ENCODE results near the gene GOLT1A.

GOLT1A gene

DNA sequence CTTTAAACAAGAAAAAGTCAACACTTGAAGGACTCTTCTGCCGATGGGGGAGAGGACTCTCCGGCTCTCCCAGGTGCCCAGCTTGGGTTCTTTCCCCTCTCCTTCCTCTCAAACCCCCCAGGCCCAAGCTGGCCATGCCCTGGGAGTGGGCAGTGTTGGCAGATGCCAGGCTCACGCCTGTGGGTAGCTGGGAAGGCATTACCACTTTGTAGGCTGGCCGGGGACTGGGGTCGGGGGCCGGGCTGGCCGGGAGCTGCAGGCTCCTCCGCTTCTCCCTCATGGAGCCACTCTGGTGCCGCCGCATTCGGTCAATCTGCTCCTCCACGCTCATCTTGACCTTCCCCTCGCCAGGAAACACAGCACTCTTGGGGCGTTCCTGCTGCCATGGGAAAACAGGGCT lies 16.4 kb upstream of the GOLT1A start:
- Histone ChIP-seq H3K4me1 (ENCODE audit: control insufficient read depth, insufficient read depth, low read length) (no peaks in the 10 kb centered on the region), H3K36me3 (ENCODE audit: control insufficient read depth, insufficient read depth, low read length) (no peaks in the 10 kb centered on the region; the same call in 1 of the 2 replicates), H3K9me3 (ENCODE audit: control insufficient read depth, insufficient read depth, low read length) (no peaks in the 10 kb centered on the region), H3K27ac (ENCODE audit: low read length) (no peak overlapping the region), H3K27me3 (ENCODE audit: control insufficient read depth, insufficient read depth, low read length) (no peaks in the 10 kb centered on the region), H3K4me3 (ENCODE audit: low read length) (no peak overlapping the region)
- WGBS (ENCODE audit: insufficient coverage, insufficient read length), result no CpG with 5 or more reads among the region's 14 CpGs
- no peak for DNase-seq (ENCODE audit: low read depth, low spot score)

DNA sequence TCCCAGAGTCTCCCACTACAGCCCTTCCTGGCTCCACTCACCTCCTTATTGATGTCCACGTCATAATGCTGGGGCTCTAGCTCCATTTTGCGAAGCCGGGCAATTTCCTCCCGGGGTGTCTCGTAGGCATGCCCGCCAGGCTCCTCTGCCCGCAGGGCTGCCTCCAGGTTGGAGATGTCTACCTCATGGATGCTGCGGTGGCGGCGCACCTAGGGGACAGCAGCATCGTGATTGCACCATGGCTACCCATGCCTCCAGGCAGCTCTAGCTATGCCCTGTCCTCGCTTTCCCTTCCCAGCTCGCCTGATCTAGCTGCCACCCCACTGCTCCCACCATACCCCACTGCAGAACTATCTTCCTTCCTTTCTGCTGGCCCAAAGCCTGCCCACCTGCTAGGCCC lies 15.1 kb upstream of the GOLT1A start:
- no peaks in the 10 kb centered on the region for H3K4me1 ChIP-seq (ENCODE audit: control insufficient read depth, insufficient read depth, low read length)
- WGBS (ENCODE audit: insufficient coverage, insufficient read length), result no CpG with 5 or more reads among the region's 13 CpGs
- H3K9me3 ChIP-seq (ENCODE audit: control insufficient read depth, insufficient read depth, low read length), result no peaks in the 10 kb centered on the region
- H3K27ac ChIP-seq (ENCODE audit: low read length), result no peak overlapping the region
- no peaks in the 10 kb centered on the region; the same call in 1 of the 2 replicates for H3K36me3 ChIP-seq (ENCODE audit: control insufficient read depth, insufficient read depth, low read length)
- DNase-seq (ENCODE audit: low read depth, low spot score), result no peak
- no peaks in the 10 kb centered on the region for H3K27me3 ChIP-seq (ENCODE audit: control insufficient read depth, insufficient read depth, low read length)
- no peak overlapping the region for H3K4me3 ChIP-seq (ENCODE audit: low read length)

DNA sequence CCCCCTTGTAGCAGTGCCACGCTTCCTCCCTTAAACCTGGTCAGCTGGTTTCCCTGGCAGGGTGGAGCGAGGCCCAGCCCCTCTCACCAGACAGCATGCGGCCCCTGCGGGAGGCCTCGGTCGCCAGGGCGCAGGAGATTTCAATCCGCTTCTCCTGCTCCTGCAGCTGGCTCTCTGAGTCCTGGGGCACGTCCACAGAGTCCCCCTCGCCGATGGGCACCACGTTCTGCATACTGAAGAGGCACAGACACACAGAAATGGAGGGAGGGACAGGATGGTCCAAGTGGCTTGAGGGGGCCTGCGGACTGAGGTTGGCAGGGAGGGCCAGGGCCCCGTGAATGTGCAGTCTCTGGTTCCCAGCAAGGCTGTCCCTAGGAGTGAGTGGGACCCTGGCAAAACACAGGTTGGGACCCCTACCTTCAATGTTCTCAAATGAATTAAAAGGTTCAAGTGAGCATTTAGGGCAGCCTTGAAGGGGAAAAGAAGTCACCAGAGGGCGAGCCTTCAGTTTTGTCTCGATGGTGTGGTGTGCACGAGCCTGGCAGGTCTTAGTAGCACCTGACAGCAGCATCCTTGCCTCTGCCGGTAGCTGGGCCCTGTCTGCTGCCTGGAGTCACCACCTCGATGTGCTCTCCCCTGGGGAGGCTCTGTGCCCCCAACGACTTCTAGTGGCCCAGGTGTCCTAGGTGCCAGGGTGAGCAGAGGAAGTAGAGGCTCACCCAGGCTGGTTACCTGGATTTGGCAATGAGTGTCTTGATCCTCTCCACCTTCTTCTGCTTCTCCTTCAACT lies 14.4 kb upstream of the GOLT1A start:
- Histone ChIP-seq H3K27me3 (ENCODE audit: control insufficient read depth, insufficient read depth, low read length) (no peaks in the 10 kb centered on the region), H3K9me3 (ENCODE audit: control insufficient read depth, insufficient read depth, low read length) (no peaks in the 10 kb centered on the region), H3K4me1 (ENCODE audit: control insufficient read depth, insufficient read depth, low read length) (no peaks in the 10 kb centered on the region), H3K27ac (ENCODE audit: low read length) (no peak overlapping the region), H3K4me3 (ENCODE audit: low read length) (no peak overlapping the region), H3K36me3 (ENCODE audit: control insufficient read depth, insufficient read depth, low read length) (no peaks in the 10 kb centered on the region; the same call in 1 of the 2 replicates)
- no CpG with 5 or more reads among the region's 20 CpGs for WGBS (ENCODE audit: insufficient coverage, insufficient read length)
- DNase-seq (ENCODE audit: low read depth, low spot score), result no peak

DNA sequence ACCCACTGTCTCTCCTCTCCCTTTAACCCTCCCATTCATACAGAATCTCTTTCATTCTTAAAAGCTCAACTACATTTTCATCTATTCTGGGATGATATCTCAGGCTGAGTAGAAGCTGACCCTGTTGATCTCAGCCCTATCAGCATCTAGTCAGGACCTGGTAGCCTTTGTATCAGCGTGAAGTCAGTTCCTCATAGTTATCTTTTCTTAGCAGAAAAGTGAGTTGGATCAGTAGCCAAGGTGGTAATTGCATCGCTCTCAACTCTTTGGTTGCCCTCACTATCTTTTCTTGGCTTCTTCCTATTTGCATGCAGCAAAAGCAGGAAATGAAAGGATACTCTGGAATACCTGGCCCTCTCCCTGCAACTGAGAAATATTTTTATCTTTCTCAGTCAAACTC lies 13.6 kb upstream of the GOLT1A start:
- no peaks in the 10 kb centered on the region for H3K27me3 ChIP-seq (ENCODE audit: control insufficient read depth, insufficient read depth, low read length)
- H3K27ac ChIP-seq (ENCODE audit: low read length), result no peak overlapping the region
- H3K4me3 ChIP-seq (ENCODE audit: low read length), result no peak overlapping the region
- H3K36me3 ChIP-seq (ENCODE audit: control insufficient read depth, insufficient read depth, low read length), result no peaks in the 10 kb centered on the region; the same call in 1 of the 2 replicates
- DNase-seq (ENCODE audit: low read depth, low spot score), result no peak
- H3K9me3 ChIP-seq (ENCODE audit: control insufficient read depth, insufficient read depth, low read length), result no peaks in the 10 kb centered on the region
- no peaks in the 10 kb centered on the region for H3K4me1 ChIP-seq (ENCODE audit: control insufficient read depth, insufficient read depth, low read length)
- WGBS (ENCODE audit: insufficient coverage, insufficient read length), result no CpG with 5 or more reads among the region's 2 CpGs

DNA sequence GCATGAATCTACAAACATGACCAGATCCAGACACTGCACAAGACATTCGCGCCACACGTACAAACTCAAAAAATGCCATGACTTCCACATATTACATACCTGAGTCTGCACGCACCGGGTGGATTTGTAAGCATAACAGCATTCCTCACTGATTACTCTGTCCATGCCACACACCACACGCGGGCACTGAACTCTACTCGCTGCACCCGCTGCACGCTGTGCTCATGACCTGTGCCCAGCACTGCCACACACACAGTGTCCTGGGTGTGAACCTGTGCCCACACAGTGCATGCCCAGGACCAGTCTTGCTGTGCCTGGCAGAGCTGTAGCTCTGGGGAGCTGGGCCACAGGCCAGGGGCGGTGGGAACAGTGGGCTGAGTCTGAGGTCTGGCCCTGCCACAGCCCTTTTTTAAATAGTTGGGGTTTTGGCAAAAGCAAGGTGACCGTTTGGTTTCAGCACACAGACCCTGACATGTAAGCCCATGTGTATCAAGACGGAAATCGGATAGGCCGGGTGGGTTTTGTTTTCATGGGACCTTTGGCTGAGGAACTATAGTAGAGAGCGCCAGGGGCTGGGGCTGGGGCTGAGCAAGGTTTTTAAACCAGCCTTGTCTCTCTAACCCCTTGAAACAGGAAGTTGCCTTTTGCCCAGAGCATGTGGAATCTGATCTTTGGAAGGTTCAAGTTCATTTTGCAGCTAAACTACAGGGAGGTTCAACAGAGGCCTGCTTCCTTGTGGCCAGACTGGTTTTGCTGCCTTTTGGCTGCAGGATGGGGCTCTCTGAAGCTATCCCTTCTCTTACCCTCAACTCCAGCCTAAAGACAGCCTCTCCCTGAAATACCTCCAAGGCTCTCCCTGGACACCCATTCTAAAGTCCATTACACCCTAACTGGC lies 12.3 kb upstream of the GOLT1A start:
- no CpG with 5 or more reads among the region's 16 CpGs for WGBS (ENCODE audit: insufficient coverage, insufficient read length)
- no peak for DNase-seq (ENCODE audit: low read depth, low spot score)
- no peaks in the 10 kb centered on the region for H3K4me1 ChIP-seq (ENCODE audit: control insufficient read depth, insufficient read depth, low read length)

DNA sequence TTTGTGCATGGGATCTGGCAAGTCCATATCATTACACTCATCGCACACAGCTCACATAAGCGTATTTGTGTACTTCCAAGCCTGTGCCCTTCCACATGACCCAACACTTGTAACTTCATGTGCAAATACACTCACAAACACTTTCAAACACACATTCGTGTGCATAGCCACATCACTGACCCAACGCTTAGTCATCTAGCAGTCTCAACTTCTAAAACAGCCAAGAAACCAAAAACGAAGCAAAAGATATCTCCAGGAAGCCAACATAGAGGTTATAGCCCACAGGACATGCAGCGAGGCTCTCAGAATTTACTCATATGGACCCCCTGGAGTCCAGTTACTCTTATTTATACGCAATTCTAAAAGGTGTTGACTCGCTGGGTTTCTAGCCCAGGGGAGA lies 10.9 kb upstream of the GOLT1A start:
- no peak for DNase-seq (ENCODE audit: low read depth, low spot score)
- Histone ChIP-seq H3K27ac (ENCODE audit: low read length) (no peak overlapping the region), H3K9me3 (ENCODE audit: control insufficient read depth, insufficient read depth, low read length) (no peaks in the 10 kb centered on the region), H3K4me1 (ENCODE audit: control insufficient read depth, insufficient read depth, low read length) (no peaks in the 10 kb centered on the region), H3K4me3 (ENCODE audit: low read length) (no peak overlapping the region), H3K27me3 (ENCODE audit: control insufficient read depth, insufficient read depth, low read length) (no peaks in the 10 kb centered on the region), H3K36me3 (ENCODE audit: control insufficient read depth, insufficient read depth, low read length) (no peaks in the 10 kb centered on the region; the same call in 1 of the 2 replicates)
- WGBS (ENCODE audit: insufficient coverage, insufficient read length), result 100% methylated on average over 2 of the region's 8 CpGs

More for the DNA sequence above, 12.3 kb upstream of the GOLT1A start:
- Histone ChIP-seq H3K4me3 (ENCODE audit: low read length) (no peak overlapping the region), H3K27ac (ENCODE audit: low read length) (no peak overlapping the region), H3K27me3 (ENCODE audit: control insufficient read depth, insufficient read depth, low read length) (no peaks in the 10 kb centered on the region), H3K36me3 (ENCODE audit: control insufficient read depth, insufficient read depth, low read length) (no peaks in the 10 kb centered on the region; the same call in 1 of the 2 replicates), H3K9me3 (ENCODE audit: control insufficient read depth, insufficient read depth, low read length) (no peaks in the 10 kb centered on the region)

DNA sequence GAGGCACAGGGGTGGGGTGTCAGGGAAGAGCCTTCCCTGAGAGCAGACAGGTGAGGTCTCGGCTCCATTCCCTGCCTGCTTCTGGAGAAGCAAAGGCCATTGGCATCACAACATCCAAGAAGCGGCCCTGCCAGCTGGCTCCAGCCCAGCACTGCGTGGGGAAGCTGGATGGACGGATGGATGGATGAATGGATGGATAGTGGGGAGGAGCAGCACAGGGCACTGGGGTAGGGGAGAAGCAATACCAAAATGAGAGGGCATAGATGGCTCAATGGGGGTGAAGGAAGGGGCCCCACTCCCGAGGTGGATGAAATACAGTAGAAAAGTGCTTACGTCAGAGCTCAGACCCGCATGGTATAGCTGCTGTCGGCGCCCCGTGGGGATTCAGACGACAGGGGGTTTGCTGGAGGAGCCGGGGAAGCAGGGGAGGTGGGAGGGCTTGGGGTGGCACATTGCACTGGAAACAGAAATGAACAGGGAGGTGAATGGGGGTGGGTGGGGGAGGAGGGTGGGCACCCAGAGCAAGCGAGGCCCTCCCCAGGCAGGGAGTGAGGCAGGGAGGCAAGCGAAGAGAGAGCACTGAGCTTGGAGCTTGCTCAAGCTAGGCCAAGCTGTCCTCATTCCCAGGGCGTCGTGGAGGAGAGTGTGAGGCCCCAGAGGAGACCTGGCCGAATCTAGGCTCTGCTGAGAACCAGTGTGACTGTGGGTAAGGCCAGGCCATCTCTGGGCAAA lies 9.5 kb upstream of the GOLT1A start:
- no peaks in the 10 kb centered on the region for H3K27me3 ChIP-seq (ENCODE audit: control insufficient read depth, insufficient read depth, low read length)
- no peak overlapping the region for H3K4me3 ChIP-seq (ENCODE audit: low read length)
- no peak for DNase-seq (ENCODE audit: low read depth, low spot score)
- H3K27ac ChIP-seq (ENCODE audit: low read length), result no peak overlapping the region
- no peaks in the 10 kb centered on the region for H3K9me3 ChIP-seq (ENCODE audit: control insufficient read depth, insufficient read depth, low read length)
- H3K36me3 ChIP-seq (ENCODE audit: control insufficient read depth, insufficient read depth, low read length), result no peaks in the 10 kb centered on the region; the same call in 1 of the 2 replicates
- no peaks in the 10 kb centered on the region for H3K4me1 ChIP-seq (ENCODE audit: control insufficient read depth, insufficient read depth, low read length)
- WGBS (ENCODE audit: insufficient coverage, insufficient read length), result no CpG with 5 or more reads among the region's 17 CpGs

DNA sequence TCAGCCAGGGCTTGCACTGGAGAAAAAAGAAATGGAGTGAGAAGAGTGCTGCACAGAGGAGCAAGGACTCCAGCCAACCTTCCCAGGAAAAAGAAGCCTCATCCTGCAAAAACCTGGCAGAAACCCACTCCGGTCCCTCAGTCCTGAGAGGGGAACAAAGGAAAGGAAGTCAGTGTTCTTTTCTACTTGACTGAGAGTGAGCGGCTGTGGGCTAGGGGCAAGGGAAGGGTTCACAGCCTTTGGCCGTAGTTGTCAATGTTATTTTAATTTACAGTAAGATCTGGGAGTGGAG lies 8.9 kb upstream of the GOLT1A start:
- no peaks in the 10 kb centered on the region for H3K9me3 ChIP-seq (ENCODE audit: control insufficient read depth, insufficient read depth, low read length)
- no peak overlapping the region for H3K27ac ChIP-seq (ENCODE audit: low read length)
- WGBS (ENCODE audit: insufficient coverage, insufficient read length), result no CpG with 5 or more reads among the region's 3 CpGs
- no peak overlapping the region for H3K4me3 ChIP-seq (ENCODE audit: low read length)
- H3K27me3 ChIP-seq (ENCODE audit: control insufficient read depth, insufficient read depth, low read length), result no peaks in the 10 kb centered on the region
- H3K36me3 ChIP-seq (ENCODE audit: control insufficient read depth, insufficient read depth, low read length), result no peaks in the 10 kb centered on the region; the same call in 1 of the 2 replicates
- no peaks in the 10 kb centered on the region for H3K4me1 ChIP-seq (ENCODE audit: control insufficient read depth, insufficient read depth, low read length)
- no peak for DNase-seq (ENCODE audit: low read depth, low spot score)

DNA sequence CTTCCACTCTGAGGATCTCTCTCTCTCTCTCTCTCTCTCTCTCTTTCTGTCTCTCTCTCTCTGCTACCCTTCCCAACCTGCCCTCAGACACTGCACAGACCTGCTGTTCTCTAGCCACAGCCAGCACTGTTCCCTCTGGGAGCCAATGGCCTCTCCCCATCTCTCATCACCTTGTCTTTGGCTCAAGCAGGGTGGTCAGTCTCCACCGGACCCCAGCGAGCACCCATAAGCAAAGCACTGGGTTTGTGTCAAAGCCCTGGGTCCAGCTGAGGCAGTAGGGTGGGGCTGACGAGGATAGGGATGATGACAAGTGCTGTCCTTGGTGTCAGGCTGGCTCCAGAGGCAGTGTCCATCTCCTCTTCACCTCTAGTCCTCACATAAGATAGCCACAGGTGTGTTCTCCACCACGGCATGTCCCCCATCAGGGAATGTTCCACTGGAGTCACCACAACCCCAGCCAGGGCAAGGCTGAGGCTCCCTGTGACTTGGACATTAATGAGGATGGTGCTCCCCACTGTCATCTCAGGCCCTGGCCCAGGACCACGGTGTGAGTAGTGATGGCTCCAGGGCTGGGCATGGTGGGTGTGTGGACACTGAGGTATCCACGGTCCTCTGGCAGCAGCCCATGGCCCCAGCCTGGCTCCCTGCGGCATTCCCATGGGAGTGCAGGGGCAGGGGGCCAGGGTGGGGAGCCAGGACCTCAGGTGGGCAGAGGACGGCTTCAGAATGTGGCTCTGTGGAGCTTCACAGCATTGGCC lies 8.4 kb upstream of the GOLT1A start:
- DNase-seq (ENCODE audit: low read depth, low spot score), result no peak
- no peaks in the 10 kb centered on the region for H3K4me1 ChIP-seq (ENCODE audit: control insufficient read depth, insufficient read depth, low read length)
- no peaks in the 10 kb centered on the region for H3K27me3 ChIP-seq (ENCODE audit: control insufficient read depth, insufficient read depth, low read length)
- no peak overlapping the region for H3K4me3 ChIP-seq (ENCODE audit: low read length)
- H3K9me3 ChIP-seq (ENCODE audit: control insufficient read depth, insufficient read depth, low read length), result no peaks in the 10 kb centered on the region
- no peaks in the 10 kb centered on the region; the same call in 1 of the 2 replicates for H3K36me3 ChIP-seq (ENCODE audit: control insufficient read depth, insufficient read depth, low read length)
- no peak overlapping the region for H3K27ac ChIP-seq (ENCODE audit: low read length)
- WGBS (ENCODE audit: insufficient coverage, insufficient read length), result no CpG with 5 or more reads among the region's 8 CpGs

DNA sequence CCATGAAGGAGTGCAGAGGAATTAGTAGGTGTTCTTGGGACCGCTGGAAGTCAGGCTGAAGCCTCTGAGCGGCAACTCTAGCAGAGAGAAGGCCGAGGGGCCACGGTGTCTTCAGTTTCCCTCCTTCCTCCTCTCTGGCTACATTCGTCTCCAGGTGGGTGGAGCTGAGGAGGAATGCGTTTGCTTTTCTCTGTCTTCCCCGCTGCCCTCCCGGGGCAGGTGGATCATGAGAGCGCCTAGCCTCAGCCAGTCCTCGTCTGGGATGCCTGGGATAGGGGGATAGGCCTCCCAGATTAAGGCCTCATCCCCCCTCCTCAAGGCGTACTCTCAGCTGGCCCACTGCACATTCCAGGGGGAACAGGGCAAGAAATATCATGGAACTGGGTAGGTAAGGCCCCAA lies 7.5 kb upstream of the GOLT1A start:
- DNase-seq (ENCODE audit: low read depth, low spot score), result no peak
- H3K4me3 ChIP-seq (ENCODE audit: low read length), result no peak overlapping the region
- WGBS (ENCODE audit: insufficient coverage, insufficient read length), result no CpG with 5 or more reads among the region's 11 CpGs
- H3K36me3 ChIP-seq (ENCODE audit: control insufficient read depth, insufficient read depth, low read length), result no peaks in the 10 kb centered on the region; the same call in 1 of the 2 replicates
- no peaks in the 10 kb centered on the region for H3K27me3 ChIP-seq (ENCODE audit: control insufficient read depth, insufficient read depth, low read length)
- H3K4me1 ChIP-seq (ENCODE audit: control insufficient read depth, insufficient read depth, low read length), result no peaks in the 10 kb centered on the region
- H3K27ac ChIP-seq (ENCODE audit: low read length), result no peak overlapping the region
- H3K9me3 ChIP-seq (ENCODE audit: control insufficient read depth, insufficient read depth, low read length), result no peaks in the 10 kb centered on the region
